ENCODE measurements around the gene PTH1R.

DNA sequence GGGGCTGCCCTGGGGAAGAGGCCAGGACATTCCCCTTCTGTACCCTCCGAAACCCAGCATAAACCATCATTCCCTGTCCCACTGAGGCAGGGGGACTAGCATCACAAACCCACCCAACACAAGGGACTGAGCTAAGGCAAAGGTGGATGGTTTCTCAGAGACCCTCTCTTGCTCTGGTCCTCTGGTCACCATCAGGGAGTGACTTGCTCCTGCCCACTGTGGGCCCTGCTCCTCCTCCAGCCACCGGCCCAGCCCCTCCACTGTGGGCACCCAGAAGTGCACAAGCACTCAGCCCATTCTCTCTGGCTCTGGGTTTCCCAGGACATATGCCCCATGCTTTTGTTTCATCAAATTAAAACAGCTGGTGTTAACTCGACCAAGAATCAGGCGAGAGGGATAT lies 44.9 kb downstream of the PTH1R start:
- TF ChIP-seq POLR2AphosphoS5 (IDR thresholded peaks at IDR 0.05; ENCODE audit: borderline replicate concordance, low read depth, low read length): no peak
- TF ChIP-seq EZH2 (IDR thresholded peaks at IDR 0.05): no peak
